Activated CD4-positive, alpha-beta T cell treated with anti-CD3 and anti-CD28 coated beads, Interleukin-10, Interleukin-2, amounts not matched to agents 100 ng/mL and 50 ng/mL, durations not matched to agents 16 hours and 8 hours (primary cell): ENCODE results near the gene KLKB1.

Source experiments
- DNase-seq: peaks from one replicate; pipeline ENCODE4 v3.0.0-alpha.2; 2020

Gene KLKB1

DNA sequence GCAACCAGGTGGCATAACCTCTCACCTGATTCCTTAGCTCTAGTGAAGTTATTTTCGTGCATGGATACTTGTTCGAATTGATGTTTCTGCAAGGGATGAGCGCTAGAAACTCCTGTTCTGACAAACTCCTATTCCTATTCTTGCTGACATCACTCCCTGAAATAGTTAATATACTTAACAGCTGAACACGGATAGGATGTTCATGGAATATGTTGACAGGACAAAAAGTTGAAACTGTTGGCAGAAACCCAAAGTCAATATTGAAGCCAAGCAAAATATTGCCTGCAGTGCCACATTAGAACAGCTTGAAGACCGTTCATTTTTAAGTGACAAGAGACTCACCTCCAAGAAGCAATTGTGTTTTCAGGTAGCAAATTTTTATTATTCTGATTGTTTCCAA is at the start of gene KLKB1:
Gene KLKB1 (plus strand): TSS at position 287 of the 400 bp plus-strand sequence. CDS start 689 bp downstream, outside the sequence.
- no peak for DNase-seq

DNA sequence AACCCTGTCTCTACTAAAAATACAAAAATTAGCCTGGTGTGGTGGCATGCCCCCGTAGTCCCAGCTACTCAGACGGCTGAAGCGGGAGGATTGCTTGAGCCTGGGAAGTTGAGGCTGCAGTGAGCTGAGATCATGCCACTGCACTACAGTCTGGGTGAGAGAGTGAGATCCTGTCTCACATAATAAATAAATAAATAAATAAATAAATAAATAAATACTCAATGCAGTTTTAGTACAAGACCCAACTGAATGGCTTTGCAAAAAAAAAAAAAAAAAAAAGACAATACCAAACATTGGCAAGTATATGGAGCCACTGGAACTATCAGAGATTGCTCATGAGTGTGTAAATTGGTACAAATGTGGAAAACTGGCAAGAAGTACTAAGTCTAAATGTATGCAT is 39.2 kb upstream of the KLKB1 start:
- no peak for DNase-seq

DNA sequence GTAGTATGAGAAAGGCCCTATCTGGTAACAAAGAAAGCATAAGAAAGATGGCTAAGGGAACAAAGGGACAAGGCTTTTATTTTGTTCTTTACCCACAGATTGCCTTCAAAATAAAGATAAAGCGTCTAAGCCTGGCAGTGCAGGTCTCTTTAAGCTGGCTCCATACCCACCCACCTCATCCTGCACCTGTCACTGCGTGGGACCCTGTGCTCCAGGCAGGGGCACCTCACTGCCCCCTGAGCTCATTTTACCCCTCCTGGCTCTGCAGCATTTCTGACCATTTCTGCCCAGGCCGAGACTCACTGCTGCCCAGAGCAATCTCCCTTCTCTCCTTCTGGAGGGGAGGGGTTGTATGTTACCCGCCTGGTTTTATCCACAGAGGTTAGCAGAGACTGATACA is 37.7 kb upstream of the KLKB1 start:
- no peak for DNase-seq

DNA sequence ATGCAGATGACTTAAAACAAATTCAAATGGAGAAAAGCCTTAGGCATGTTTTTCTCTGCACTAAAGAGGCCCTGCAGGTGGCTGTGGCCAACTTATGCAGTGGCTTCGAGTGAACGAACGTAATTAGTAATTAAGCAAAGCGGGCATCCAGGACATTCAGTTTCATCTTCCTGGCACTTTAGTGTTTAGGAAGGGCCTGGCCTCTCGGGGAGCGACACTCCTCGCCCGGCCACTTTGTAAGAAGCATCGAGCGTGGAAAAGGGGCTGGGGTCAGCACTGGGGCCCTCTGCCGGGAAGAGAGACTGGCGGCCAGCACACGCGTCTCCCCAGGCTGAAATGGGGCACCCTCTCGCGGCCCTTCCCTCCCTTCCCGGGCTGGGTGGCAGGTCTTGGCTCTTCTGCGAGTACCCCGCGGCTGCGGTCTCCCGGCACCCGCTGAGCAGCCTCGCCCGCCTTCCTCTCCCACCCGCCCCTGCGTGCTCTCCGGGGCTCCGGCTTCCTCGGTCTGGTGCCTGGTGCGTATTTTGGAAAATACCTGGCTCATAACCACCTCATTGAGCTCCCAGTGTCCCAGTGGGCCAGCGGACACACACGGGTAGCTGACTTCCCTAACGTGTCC is 36.6 kb upstream of the KLKB1 start:
- peak; percentile 50 for DNase-seq

DNA sequence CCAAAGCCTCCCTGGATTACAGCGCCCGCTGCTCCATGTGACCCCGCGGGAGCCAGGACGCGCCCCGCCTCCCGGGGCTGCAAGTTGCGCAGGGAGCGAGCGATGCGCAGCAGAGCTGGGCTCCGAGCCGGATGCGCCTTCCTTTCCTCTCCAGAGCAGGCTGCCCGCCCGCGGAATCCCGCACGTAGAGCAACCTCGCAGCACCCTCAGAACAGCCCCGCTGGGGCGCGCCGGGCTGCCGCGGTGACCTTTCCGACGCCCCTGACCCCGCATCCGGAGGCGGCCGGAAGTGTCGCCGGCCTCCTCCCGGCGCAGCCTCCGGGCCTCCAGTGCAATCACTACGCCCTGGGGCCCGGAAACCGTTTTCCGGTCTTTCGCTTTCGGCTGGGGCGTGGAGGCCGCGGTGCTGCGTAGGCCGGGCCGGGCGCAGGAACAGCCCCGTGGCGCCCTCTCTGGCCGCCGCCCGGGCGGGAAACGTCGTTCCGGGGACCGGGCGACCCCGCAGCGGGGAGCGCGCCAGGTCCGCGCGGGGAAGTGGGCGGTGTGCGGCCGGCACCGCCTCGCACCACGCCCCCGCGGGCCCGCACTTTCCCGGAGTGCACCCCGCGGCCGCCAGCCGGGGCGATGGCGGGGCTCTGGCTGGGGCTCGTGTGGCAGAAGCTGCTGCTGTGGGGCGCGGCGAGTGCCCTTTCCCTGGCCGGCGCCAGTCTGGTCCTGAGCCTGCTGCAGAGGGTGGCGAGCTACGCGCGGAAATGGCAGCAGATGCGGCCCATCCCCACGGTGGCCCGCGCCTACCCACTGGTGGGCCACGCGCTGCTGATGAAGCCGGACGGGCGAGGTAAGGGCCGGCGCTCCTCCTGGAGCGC is 35.9 kb upstream of the KLKB1 start, which contains the start of gene CYP4V2:
Gene CYP4V2 (plus strand): TSS at position 368 of the 866 bp plus-strand sequence. CDS start 257 bp downstream, at position 625.
- peak; percentile 93 for DNase-seq

DNA sequence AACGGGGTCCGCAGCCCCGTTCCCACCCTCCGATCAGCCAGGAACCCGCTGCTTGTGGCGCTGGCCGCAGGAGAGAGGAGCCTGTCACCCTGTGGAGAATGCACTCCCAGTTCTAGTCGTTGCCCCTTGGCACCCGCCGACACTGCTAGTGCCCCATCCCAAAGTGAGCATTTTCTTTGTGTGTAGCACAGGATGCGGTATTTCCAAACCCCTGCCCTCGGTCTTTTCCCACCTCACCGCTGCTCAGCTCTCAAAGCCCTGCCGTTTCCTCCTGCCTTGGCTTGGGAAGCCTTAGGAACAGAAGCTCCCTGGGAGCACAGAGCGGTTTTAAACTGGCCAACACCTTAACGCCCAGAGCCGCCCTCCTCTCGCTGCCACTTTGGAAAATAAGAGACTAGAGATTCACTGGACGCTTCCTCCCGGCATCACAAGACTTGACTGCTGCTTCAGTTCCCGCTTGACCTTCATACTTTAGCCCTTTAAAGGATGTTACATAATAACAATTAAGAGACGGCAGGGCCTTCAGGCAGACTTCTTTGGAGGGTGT is 35.2 kb upstream of the KLKB1 start:
- peak; percentile 45 for DNase-seq

DNA sequence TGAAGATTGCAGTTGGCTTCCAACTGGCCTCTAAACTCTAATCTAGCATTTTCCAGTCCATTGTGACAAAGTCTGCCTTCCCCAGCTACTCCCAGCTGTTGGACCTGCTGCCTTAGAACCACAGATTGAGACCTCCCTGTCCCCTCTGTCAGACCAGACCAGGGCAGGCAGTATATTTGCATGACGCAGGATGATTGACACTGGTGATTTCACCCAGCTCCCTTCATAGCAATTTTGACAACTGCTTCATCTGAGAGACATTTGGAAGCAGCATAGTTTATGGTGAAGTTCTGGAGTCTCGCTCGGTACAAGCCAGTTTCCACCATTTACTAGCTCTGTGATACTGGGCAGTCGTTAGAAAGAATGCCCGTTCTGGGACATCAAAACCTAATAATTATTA is 33.5 kb upstream of the KLKB1 start:
- DNase-seq, result no peak

DNA sequence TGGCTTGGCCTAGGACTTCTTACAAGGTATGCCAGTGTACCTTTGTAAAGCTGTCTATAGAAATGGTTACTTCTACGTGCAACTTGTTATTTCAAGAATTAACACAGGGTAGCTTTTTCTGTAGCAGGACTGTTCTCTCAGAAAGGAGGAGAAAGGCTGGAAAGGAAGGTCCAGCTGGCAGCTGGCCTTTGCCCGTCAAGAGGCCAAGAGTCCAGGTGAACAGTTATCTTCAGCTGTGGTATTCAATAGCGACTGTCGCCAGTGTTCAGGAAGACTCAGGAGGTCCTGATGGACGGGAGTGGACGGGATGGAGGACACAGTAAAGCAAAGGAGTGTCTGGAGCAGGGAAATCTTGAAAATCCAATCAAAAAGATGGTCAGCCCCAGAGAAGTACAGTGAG is 31.2 kb upstream of the KLKB1 start:
- no peak for DNase-seq

DNA sequence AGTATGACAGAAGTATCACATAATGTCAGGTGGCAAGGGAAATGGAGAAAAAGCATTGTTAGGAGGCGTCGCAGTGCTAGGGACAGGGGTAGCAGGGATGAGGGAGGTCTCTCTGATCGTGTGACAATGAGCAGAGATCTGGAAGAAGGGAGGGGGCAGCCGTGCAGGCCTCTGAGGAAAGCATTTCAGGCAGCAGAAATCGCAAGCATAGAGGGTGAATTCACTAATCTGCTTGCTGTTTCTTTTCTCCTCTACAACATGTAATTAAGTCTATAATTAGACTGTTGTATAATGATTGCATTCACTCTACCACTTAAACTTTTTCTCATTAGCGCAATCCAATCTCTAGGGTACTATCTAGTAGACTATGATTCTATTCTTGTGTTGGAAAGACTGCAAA is 26.8 kb upstream of the KLKB1 start:
- no peak for DNase-seq

DNA sequence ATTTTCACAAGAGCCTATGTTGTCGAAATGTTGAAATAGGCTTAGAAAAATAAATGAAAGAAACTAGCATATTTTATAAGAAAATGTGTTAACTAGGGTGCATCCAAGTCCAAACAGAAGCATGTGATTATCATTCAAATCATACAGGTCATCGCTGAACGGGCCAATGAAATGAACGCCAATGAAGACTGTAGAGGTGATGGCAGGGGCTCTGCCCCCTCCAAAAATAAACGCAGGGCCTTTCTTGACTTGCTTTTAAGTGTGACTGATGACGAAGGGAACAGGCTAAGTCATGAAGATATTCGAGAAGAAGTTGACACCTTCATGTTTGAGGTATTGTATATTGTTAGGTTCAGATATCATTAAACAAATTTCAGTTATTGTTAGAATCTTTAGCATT is 26.3 kb upstream of the KLKB1 start:
- no peak for DNase-seq

DNA sequence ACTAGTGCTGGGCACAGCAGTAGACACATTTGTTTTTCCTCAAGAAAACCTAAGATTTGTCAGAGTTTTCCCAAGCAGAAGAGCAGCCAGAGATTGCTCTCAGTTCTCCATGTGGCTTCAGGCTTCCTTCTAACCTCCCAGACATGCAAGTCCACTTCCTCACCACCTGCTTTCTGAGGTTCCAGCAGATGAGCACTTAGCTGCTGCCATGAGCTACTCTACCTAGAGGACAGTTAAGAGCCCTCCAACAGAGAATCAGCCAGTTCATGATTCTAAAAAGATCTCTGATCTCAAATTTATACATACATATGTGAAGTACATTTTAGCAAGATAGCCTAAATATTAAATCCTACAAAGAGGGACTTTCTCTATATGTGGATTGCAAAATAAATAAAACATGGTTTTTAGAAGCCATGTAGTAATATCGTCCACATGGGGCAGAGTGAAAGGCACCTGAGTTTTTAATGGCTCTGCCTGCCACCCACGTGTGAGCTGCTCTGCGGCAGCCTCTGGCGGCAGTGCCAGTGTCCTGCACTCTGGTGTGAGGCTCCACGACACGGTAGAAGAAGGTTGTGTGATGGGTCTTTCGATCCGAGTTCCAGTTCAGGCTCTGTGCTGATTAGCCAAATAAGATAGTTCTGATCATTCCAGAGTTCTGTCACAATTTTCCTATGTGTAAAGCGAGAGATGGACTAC is 25.6 kb upstream of the KLKB1 start:
- DNase-seq, result peak; percentile 71

DNA sequence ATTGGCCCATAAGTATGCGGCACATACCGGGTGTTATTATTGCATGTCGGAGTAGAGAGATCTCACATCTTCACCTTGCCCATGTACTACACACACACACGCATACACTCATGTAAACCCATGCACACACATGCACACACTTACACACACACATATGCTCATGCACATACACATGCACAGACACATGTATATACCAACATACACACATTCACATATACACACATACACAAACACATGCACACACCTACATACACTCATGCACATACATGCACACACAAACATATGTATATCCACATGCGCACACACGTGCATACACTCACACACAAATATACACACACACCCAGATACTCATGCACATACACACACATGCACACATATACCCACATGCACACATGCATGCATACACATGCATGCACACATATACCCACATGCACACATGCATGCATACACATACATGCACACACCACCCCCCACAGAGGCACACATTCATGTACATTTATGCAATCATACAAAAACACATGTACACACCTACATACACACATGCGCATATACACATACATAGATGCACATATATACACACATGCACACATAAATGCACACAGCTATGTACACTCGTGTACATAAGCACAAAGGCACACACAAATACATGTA is 24.7 kb upstream of the KLKB1 start:
- no peak for DNase-seq

DNA sequence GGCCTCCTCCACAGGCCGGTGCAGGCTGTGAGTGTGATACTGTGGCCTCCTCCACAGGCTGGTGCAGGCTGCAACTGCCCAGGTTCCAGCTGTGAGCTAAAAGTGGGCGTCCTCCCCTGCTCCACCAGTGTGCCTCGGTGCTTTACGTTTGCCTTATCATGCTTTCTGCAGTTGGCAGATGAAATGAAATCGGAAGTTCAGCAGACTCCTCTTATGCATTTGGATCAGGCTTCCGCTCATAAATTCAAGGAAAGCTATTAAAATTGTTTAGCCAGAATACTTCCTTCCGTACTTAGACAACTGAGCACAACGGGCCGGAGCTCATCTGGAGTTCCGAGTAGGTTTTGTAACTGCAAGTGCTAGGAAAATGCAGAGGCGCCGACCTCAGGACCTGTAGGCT is 23.9 kb upstream of the KLKB1 start:
- no peak for DNase-seq

DNA sequence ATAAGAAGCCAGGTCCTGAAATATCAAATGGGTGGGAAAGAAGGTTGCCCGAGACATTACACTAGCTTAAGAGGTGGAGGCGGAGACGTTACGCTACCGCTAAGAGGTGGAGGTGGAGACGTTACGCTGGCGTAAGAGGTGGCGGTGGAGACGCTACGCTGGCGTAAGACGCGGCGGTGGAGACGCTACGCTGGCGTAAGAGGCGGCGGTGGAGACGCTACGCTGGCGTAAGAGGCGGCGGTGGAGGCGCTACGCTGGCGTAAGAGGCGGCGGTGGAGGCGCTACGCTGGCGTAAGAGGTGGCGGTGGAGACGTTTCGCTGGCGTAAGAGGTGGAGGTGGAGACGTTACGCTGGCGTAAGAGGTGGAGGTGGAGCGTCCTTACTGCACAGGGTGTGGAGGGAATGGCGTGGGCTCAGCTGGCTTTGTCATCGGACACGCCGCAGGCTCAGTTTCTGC is 23.2 kb upstream of the KLKB1 start:
- peak; percentile 71 for DNase-seq

DNA sequence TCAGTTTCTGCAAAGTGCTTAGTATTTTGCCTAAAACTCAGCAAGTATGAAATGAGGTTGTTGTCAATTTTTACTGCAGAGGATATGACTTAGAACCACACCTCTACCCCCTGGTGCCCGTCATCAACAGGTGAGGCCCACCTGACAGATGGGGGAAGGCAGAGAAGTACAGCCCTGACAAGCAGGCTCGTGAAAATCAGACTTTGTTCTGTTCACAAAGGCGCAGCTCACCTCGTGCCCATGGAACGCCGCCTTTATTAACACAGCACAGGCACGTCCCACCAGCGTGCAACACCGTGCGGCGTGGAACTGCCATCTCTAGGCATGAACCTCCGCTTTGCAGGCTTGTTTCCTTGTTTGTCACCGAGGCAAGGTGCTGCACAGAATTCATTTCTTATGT is 22.6 kb upstream of the KLKB1 start:
- no peak for DNase-seq

DNA sequence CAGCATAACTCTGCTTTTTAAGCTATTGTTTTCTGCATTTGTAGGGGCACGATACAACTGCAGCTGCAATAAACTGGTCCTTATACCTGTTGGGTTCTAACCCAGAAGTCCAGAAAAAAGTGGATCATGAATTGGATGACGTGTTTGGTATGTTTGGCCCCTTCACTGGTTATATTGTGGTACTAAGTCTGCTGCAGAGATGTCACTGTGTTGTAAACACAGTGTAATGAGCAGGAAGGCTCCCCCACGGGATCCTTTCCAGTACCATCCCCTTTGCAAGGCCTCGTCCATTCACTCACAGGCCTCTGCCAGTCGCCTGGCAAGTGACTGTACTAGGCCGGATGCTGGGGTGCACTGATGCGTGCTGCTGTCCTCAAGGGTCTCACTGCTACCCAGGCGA is 22.2 kb upstream of the KLKB1 start:
- no peak for DNase-seq

DNA sequence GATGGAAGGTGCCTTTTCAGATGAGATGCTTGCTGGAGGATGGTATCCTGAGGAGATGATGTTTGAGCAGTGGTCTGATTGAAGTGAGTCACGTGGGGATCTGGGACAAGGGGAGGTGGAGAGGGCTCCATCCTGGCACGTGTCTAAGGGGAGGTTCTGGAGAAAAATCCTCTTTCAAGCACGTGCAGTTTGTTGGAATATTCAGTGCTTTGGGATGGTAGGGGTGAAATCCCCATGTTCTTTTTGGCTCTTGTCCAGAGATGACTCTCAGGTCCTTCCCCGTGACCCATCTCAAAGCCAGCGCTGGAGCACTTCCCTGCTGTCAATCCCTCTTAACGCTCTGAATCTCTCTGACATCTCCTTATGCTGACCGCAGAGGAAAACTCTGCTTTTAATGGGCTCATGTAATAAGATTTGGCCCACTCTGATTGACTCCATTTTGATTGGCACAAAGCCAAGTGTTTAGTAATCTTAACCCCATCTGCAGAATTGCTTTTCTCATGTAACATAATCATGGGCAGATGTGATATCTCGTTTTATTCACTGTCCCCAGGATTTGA is 10.8 kb upstream of the KLKB1 start:
- DNase-seq, result no peak

DNA sequence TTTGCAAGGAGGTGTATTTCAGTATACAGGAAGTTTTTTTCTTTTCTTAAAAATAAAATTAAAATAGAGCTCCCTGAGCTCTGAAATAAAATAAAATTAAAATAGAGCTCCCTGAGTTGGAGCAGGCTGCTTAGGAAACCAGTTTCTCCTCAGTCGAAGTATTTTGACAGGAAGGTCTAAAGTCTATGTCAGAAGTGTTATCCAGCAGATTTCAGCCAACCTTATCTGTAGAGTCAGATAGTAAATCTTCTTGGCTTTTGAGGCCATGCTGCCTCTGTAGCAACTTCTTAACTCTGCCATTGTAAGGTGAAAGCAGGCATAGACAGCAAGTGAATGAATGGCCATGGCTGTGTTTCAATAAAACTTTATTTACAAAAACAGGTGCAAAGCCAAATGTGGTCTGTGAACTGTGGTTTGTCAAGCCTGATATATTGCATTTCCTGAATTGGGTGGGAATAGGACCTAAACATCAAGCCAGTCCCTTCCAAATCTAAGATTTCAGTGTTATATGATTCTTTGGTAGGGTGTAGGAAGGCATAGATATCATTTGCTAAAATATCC is 9.5 kb upstream of the KLKB1 start:
- DNase-seq, result no peak

DNA sequence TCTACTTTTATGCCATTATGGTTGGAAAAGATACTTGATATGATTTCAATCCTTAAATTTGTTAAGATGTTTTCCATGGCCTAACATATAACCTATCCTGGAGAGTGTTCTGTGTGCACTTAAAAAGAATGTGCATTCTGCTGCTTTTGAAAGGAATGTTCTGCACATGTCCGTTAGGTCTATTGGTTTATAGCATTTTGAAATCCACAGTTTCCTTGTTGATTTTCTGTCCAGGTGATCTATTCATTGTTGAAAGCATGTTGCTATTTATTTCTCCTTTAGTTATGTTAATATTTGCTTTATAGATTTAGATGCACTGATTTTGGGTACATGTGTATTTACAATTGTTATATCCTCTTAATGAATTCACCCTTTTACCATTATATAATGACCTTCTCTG is 5.7 kb upstream of the KLKB1 start:
- DNase-seq, result no peak

DNA sequence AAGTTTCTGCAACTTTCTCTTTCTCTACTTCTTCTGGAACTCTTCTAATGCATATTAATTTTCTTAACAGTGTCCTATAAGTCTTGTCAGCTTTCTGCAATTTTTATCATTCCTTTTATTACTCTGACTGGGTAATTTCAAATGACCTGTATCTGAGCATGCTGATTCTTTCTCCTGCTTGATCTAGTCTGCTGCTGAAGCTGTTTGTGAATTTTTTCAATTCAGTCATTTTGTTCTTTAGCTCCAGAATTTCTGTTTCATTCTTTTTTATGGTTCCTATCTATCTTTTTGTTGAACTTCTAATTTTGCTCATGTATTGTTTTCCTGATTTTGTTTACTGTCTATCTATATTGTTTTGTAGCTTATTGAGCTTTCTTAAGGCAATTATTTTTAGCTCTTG is 1.5 kb upstream of the KLKB1 start:
- DNase-seq, result no peak

DNA sequence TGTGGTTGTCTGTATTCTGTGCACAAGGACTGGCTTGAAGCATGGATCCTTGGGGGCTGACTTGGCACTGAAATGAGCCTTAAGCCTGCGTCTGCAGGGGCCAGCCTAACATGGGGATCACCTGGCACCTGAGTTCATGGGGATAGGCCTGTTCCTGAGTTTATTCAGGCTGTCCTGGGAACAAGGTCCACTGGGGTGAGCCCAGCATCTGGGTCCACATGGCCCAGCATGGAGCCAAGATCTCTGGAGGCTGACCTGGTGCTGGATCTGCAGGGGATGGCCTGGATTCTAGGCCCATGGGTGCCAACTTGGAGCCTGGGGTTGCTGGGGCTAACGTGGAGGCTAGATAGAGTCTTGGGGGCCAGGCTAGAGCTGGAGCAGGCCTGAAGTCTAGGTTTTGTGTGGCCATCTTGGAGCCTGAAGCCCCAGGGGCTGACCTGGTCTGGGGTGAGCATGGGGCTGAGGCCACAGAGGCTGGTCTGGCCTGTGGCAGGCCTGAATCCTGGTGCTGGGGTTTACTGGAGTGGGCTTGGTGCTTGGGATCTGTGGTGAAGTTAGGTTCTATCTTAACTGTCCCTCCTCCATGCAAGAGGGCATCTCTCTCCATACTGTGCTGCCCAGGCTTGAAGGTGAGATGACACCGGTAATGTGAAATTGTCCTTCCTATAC is 652 bp upstream of the KLKB1 start:
- DNase-seq, result no peak
